HG03457 (cell line): ENCODE results near the gene ARID1B.

Experiments used
- ATAC-seq: cut with Tn5 transposase; IDR thresholded peaks from one replicate; pipeline ENCODE4 v1.9.1; 2021; ENCODE audit warnings: moderate number of reproducible peaks; ENCODE audit not compliant: unreplicated experiment

Gene ARID1B

GRCh38 chr6:157251586-157252247 lies 474.5 kb downstream of the ARID1B start:
- no peak for ATAC-seq

DNA sequence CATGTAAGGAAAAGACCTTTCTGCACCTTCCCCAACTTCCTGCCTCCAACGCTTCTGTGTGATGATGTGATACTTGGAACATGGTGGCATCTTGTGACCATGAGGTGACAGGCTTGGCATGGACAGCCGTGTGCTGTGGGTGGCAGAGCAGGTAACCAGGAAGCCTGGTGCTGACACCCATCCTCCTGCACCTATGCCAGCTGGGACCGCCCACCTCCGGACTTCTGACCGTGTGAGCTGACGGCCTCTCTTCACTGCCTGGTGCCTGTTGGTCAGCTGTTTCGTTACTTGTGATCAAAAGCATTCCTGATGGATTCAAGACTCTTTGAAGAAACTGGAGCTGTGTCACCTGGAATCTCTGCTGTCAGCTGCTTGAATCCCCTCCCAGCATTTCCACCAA lies 475.8 kb downstream of the ARID1B start:
- no peak for ATAC-seq

- ATAC-seq = no peak
Measured at GRCh38 chr6:157253699-157254098, 476.5 kb downstream of the ARID1B start.

GRCh38 chr6:157254538-157254937 lies 477.4 kb downstream of the ARID1B start:
- ATAC-seq = no peak

GRCh38 chr6:157255079-157255478 lies 477.9 kb downstream of the ARID1B start:
- no peak for ATAC-seq

DNA sequence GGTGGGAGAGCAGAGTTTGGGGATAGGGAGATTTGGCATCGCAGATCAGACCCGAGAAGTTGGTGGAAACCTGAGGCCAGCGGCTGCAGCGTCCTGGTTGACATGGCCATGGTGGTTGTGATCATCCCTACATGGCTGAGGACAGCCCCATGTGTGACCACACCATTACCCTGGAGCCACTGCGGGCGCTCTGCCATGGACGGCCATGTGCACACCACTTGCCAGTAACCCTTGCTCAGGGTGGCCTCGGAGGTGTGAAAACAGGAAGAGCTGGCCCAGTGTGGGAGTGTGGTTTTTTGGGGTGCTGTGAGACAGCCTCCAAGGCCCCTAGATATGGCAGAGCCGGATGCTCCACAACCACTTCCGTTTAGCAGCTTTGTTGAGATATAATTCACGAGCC lies 481.7 kb downstream of the ARID1B start:
- no peak for ATAC-seq

DNA sequence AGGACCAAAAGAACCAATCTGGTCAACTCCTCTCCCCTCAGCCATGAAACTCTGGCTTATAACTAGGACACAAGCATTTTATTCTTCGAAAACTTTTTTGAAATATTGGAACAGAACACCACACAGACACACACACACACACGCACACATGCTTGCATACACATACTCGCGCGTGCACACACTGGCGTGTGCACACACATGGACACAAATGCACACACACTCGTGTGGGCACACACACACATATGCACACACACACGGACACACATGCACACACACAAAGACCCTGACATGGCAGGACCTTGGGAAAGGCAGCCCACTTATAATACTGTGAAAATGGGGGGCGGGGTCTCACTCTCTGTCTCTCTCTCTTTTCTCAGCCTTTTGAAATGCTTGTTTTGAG lies 482.3 kb downstream of the ARID1B start:
- no peak for ATAC-seq
